ENCODE measurements around the gene PRTN3. TPM values are rescaled to one million over a fixed set of nuclear protein-coding genes. Genes with fewer than 3 reads are reported as not detected.

Gene PRTN3
- not detected in 2 replicates for total RNA-seq

GRCh38 chr19:840519-841206 is at the start of gene PRTN3:
Gene PRTN3, plus strand, starts transcription at chr19:840999. Its CDS starts 10 bp downstream, at chr19:841009.
- intact Hi-C loops (cut with micrococcal nuclease), result no loop called here

GRCh38 chr19:791007-791566 is 49.7 kb upstream of the PRTN3 start:
- intact Hi-C loops (cut with micrococcal nuclease), result no loop called here

GRCh38 chr19:791567-792305 is 49.1 kb upstream of the PRTN3 start:
- intact Hi-C loops (cut with micrococcal nuclease), result no loop called here

- intact Hi-C loops (cut with micrococcal nuclease), result no loop called here
Observed at GRCh38 chr19:792306-792885, 48.4 kb upstream of the PRTN3 start.

GRCh38 chr19:793806-794205 is 47.0 kb upstream of the PRTN3 start:
- intact Hi-C loops (cut with micrococcal nuclease), result no loop called here

GRCh38 chr19:795073-795611 is 45.7 kb upstream of the PRTN3 start:
- intact Hi-C loops (cut with micrococcal nuclease), result loop anchor here (5.0 kb wide), 2 partner anchors 112 to 1302 kb away; partner anchors contain the start of genes IZUMO4 and MOB3A

- intact Hi-C loops (cut with micrococcal nuclease), result loop anchor here (2.0 to 5.0 kb wide), 6 partner anchors 67 to 1301 kb away; partner anchors contain the start of genes IZUMO4, MOB3A, RNU6-2 and TMEM259
Observed at GRCh38 chr19:795691-796581, 44.9 kb upstream of the PRTN3 start.

GRCh38 chr19:796692-797527 is 43.9 kb upstream of the PRTN3 start, which contains the start of gene PTBP1:
Gene PTBP1, plus strand, starts transcription at chr19:797452. Its CDS starts 46 bp downstream, at chr19:797498.
- intact Hi-C loops (cut with micrococcal nuclease), result loop anchor here (1.0 to 5.0 kb wide), 13 partner anchors 66 to 1300 kb away; partner anchors contain the start of genes BSG, CIRBP, IZUMO4 and MOB3A

GRCh38 chr19:797528-798414 is 43.0 kb upstream of the PRTN3 start:
- intact Hi-C loops (cut with micrococcal nuclease), result loop anchor here (1.0 to 5.0 kb wide), 13 partner anchors 65 to 1300 kb away; partner anchors contain the start of genes BSG, CIRBP, IZUMO4 and MOB3A

GRCh38 chr19:798415-799075 is 42.3 kb upstream of the PRTN3 start:
- intact Hi-C loops (cut with micrococcal nuclease), result loop anchor here (5.0 kb wide), 2 partner anchors 109 to 1299 kb away; partner anchors contain the start of genes IZUMO4 and MOB3A

- intact Hi-C loops (cut with micrococcal nuclease), result loop anchor here (5.0 kb wide), 2 partner anchors 108 to 1298 kb away; partner anchors contain the start of genes IZUMO4 and MOB3A
Observed at GRCh38 chr19:799076-799881, 41.5 kb upstream of the PRTN3 start.

- intact Hi-C loops (cut with micrococcal nuclease), result no loop called here
Observed at GRCh38 chr19:800360-801029, 40.3 kb upstream of the PRTN3 start.

- intact Hi-C loops (cut with micrococcal nuclease), result no loop called here
Observed at GRCh38 chr19:801030-801860, 39.6 kb upstream of the PRTN3 start.

GRCh38 chr19:801861-802497 is 38.8 kb upstream of the PRTN3 start:
- intact Hi-C loops (cut with micrococcal nuclease), result no loop called here

All from T-helper 1 cell treated with Interleukin-12 subunit alpha and Interleukin-12 subunit beta and Interleukin-4 antibody, amounts not matched to agents 30 ng/mL and 1 ng/mL, for 36 hours (primary cell).